Measurements from ENCODE around the gene MSMP. TPM values are rescaled to one million over a fixed set of nuclear protein-coding genes. Genes with fewer than 3 reads are reported as not detected.
A peak's percentile ranks its signal among the peaks of the same experiment; 100 is the strongest.

MSMP gene, protein sequence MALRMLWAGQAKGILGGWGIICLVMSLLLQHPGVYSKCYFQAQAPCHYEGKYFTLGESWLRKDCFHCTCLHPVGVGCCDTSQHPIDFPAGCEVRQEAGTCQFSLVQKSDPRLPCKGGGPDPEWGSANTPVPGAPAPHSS
- 1 to 10 TPM; 2.0 TPM for total RNA-seq
- polyA plus RNA-seq = not detected
- long read RNA-seq, donor 1, partial matches to known transcripts = 0 of 1 reads
- long read RNA-seq, donor 1, other reads (novel, unspliced or antisense) = 0 of 1 reads
- long read RNA-seq, donor 2 = 0 reads

DNA sequence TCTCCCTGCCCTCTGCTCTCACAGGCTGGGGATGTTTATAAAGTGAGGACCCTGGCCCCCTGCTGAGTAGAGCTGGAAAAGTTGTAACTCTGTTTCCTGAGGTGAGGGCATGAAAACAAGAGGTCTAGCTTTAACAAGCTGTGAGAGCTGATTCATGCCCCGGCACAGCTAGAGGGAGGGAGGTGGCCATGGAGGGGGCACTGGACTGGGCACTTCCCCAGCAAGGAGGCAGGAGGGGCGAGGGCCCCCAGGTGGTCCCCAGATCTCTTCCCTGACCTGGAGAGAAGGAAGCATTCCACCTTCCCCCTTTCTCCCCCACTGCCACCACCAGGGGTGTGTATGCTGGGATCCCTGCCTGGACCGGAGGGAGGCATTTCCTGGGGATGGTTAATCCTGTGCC, at the start of gene MSMP:
TSS of gene MSMP (minus strand) at position 13 of the 400 bp plus-strand sequence. CDS start 147 bp downstream, outside the sequence.
- no peaks in the 10 kb centered on the region for H3K27me3 ChIP-seq (ENCODE audit: control insufficient read depth in 1 of 2, insufficient read depth in 2 of 2, low read length in 1 of 2)
- DNase-seq (no peak), ATAC-seq (ENCODE audit: low FRiP score) (no peak)
- intact Hi-C loops (cut with DNase I) = no loop called here
- no peaks in the 10 kb centered on the region for H3K9me3 ChIP-seq (ENCODE audit: control insufficient read depth, low read length)
- WGBS, 2 donors = 15 to 29% methylated on average over 3 of the region's 3 CpGs
- H3K4me3 ChIP-seq (ENCODE audit: low read length in 2 of 2) = no peak within 1 kb of the TSS
- H3K4me1 ChIP-seq (ENCODE audit: control insufficient read depth in 1 of 2, insufficient read depth in 2 of 2, low read length in 2 of 2) = no peaks in the 10 kb centered on the region
- H3K36me3 ChIP-seq (ENCODE audit: control insufficient read depth in 1 of 2, insufficient read depth in 2 of 2, low read length in 1 of 2) = peaks cover 0 to 8% of the 10 kb centered on the region in 2 donors
- H3K27ac ChIP-seq (ENCODE audit: low read depth in 1 of 2, low read length in 2 of 2) = no peak within 1 kb of the TSS

DNA sequence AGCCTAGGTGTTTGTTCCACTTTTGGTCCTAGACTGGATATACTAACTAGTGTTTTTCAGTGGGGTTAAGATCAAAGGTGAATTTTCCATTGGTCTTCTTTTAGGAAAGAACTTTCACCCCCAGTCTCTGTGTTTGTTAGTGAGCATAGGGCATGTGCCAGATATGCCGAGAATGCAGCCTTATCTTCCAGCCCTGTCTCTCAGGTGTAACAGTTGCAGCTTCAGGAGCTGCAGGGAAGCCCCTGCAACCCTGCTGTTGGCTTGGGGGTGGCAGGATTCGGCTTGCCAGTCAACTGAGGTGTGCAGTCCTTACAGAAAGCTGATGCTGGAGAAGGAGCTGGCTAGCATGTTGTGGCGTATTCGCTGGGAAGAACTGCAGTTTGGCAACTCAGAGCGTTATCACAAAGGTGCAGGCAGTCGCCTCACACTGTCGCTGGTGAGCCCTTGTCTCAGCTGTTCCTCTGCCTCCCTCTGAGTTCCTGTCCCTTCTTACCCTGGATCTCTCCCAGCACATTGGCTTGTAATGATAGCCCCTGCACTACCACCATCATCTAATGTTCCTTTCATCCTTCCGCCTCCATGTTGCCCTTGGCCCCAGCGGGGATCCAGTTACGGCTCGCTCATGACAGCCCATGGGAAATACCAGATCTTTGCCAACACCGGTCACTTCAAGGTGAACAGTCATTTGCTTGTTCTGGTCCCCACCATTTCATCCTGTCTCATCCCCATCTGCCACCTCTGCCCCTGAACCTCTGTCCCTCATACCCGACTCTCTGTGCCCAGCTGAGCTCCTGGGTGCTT, 47.5 kb upstream of the MSMP start:
- H3K27ac ChIP-seq (ENCODE audit: low read depth in 1 of 2, low read length in 2 of 2) = no peak overlapping the region
- H3K36me3 ChIP-seq (ENCODE audit: control insufficient read depth in 1 of 2, insufficient read depth in 2 of 2, low read length in 1 of 2) = peaks cover 2 to 10% of the 10 kb centered on the region in 2 donors
- H3K9me3 ChIP-seq (ENCODE audit: control insufficient read depth, low read length) = no peaks in the 10 kb centered on the region
- ATAC-seq (ENCODE audit: low FRiP score) = no peak
- DNase-seq = no peak
- intact Hi-C loops (cut with DNase I) = no loop called here
- no peaks in the 10 kb centered on the region for H3K4me1 ChIP-seq (ENCODE audit: control insufficient read depth in 1 of 2, insufficient read depth in 2 of 2, low read length in 2 of 2)
- 90 to 92% methylated on average over 13 of the region's 13 CpGs for WGBS, 2 donors
- no peak overlapping the region for H3K4me3 ChIP-seq (ENCODE audit: low read length in 2 of 2)
- no peaks in the 10 kb centered on the region for H3K27me3 ChIP-seq (ENCODE audit: control insufficient read depth in 1 of 2, insufficient read depth in 2 of 2, low read length in 1 of 2)

DNA sequence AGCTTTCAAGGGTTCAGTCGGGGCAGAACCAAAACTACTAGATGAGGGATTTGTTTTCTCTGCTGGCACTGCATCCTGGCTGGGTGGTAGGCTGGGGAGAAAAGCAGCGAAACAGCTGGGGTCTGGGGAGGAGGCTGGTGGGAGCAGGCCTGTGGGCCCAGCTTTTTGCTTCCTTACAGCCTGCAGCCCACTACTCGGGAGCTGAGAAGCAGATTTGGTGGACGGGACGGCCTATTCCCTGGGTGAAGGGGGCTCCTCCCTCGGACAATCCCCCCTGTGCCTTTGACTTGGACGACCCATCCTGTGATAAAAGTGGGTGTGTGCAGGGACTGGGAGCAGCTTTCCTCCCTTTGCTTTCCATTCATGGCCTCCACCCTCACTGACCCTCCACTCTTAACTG, 46.5 kb upstream of the MSMP start:
- no peaks in the 10 kb centered on the region for H3K4me1 ChIP-seq (ENCODE audit: control insufficient read depth in 1 of 2, insufficient read depth in 2 of 2, low read length in 2 of 2)
- peaks cover 2 to 7% of the 10 kb centered on the region in 2 donors for H3K36me3 ChIP-seq (ENCODE audit: control insufficient read depth in 1 of 2, insufficient read depth in 2 of 2, low read length in 1 of 2)
- no peak for ATAC-seq (ENCODE audit: low FRiP score)
- 85 to 88% methylated on average over 7 of the region's 7 CpGs for WGBS, 2 donors
- H3K27me3 ChIP-seq (ENCODE audit: control insufficient read depth in 1 of 2, insufficient read depth in 2 of 2, low read length in 1 of 2) = no peaks in the 10 kb centered on the region
- no peak overlapping the region for H3K4me3 ChIP-seq (ENCODE audit: low read length in 2 of 2)
- H3K27ac ChIP-seq (ENCODE audit: low read depth in 1 of 2, low read length in 2 of 2) = no peak overlapping the region
- DNase-seq = no peak
- intact Hi-C loops (cut with DNase I) = no loop called here
- no peaks in the 10 kb centered on the region for H3K9me3 ChIP-seq (ENCODE audit: control insufficient read depth, low read length)

DNA sequence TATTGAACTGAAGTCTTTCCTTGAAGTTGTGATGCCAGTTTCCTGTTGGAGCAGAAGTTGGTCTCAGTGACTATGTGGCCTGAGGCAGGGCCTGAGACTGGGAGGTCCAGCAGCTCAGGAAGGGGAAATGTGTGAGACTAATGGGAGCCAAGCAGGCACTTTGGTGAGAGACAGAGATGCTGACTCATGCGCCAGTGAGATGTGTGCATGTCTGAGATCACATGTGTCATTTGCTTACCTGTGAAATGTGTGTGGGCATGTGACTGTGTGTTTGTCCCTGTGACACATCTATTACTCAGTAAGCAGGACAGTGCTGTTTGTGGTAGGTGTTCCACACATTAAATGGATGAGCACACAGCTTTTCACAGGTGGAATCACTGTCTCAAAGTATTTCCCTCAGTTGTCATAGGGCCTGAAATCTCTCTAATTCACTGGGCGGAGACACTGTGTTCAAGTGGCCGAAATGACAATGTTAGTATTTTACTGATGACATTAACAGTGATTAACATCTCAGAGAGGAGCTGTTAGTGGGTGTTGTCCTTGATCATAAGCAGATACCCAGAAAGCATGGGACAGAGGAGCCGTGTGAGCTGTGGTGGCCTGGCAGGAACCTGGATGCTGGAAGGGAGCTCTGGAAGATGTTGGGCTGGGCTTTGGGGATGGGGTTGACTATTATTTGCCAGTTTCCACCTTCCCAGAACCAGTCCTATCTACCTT, 44.7 kb upstream of the MSMP start:
- Histone ChIP-seq H3K27me3 (ENCODE audit: control insufficient read depth in 1 of 2, insufficient read depth in 2 of 2, low read length in 1 of 2) (no peaks in the 10 kb centered on the region), H3K27ac (ENCODE audit: low read depth in 1 of 2, low read length in 2 of 2) (peak overlapping the region in 1 of 2 donors; percentile 30), H3K36me3 (ENCODE audit: control insufficient read depth in 1 of 2, insufficient read depth in 2 of 2, low read length in 1 of 2) (peaks cover 2 to 7% of the 10 kb centered on the region in 2 donors), H3K4me1 (ENCODE audit: control insufficient read depth in 1 of 2, insufficient read depth in 2 of 2, low read length in 2 of 2) (no peaks in the 10 kb centered on the region), H3K9me3 (ENCODE audit: control insufficient read depth, low read length) (no peaks in the 10 kb centered on the region), H3K4me3 (ENCODE audit: low read length in 2 of 2) (no peak overlapping the region)
- no peak for ATAC-seq (ENCODE audit: low FRiP score)
- DNase-seq = no peak
- 86 to 90% methylated on average over 4 of the region's 4 CpGs for WGBS, 2 donors
- intact Hi-C loops (cut with DNase I) = loop anchor here in 1 of 2 donors (10.0 kb wide), 1 partner anchor 226 kb away; no protein-coding TSS in a partner anchor

- H3K4me1 ChIP-seq (ENCODE audit: control insufficient read depth in 1 of 2, insufficient read depth in 2 of 2, low read length in 2 of 2) = no peaks in the 10 kb centered on the region
- H3K36me3 ChIP-seq (ENCODE audit: control insufficient read depth in 1 of 2, insufficient read depth in 2 of 2, low read length in 1 of 2) = peaks cover 1 to 7% of the 10 kb centered on the region in 2 donors
- ATAC-seq (ENCODE audit: low FRiP score) (no peak), DNase-seq (no peak)
- intact Hi-C loops (cut with DNase I) = loop anchor here in 1 of 2 donors (10.0 kb wide), 1 partner anchor 227 kb away; no protein-coding TSS in a partner anchor
- WGBS, 2 donors = 64 to 68% methylated on average over 6 of the region's 6 CpGs
- no peak overlapping the region for H3K4me3 ChIP-seq (ENCODE audit: low read length in 2 of 2)
- no peaks in the 10 kb centered on the region for H3K9me3 ChIP-seq (ENCODE audit: control insufficient read depth, low read length)
- no peak overlapping the region for H3K27ac ChIP-seq (ENCODE audit: low read depth in 1 of 2, low read length in 2 of 2)
- H3K27me3 ChIP-seq (ENCODE audit: control insufficient read depth in 1 of 2, insufficient read depth in 2 of 2, low read length in 1 of 2) = no peaks in the 10 kb centered on the region
Observed at GRCh38 chr9:35797311-35798109, 43.4 kb upstream of the MSMP start.

DNA sequence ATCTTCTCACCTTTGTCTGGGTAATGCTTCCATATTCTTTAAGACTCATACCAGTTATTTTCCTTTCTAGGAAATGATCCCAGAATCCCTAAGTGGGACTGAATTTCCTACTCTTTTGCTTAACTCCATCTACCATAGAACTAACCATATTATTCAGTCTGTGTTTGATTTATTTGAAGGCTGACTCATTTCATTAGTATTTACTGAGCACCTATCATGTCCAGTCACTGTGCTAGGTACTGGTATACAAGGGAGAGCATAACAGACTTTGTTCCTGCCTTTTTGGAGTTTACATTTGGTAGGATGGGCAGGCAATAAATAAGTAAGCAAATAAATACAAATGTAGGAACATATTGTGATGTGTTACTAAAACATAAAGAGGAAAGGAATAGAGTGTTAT, 41.6 kb upstream of the MSMP start:
- H3K36me3 ChIP-seq (ENCODE audit: control insufficient read depth in 1 of 2, insufficient read depth in 2 of 2, low read length in 1 of 2) = peaks cover 0 to 6% of the 10 kb centered on the region in 2 donors
- no peak overlapping the region for H3K4me3 ChIP-seq (ENCODE audit: low read length in 2 of 2)
- ATAC-seq (ENCODE audit: low FRiP score) (no peak), DNase-seq (no peak)
- H3K4me1 ChIP-seq (ENCODE audit: control insufficient read depth in 1 of 2, insufficient read depth in 2 of 2, low read length in 2 of 2) = no peaks in the 10 kb centered on the region
- intact Hi-C loops (cut with DNase I) = loop anchor here in 1 of 2 donors (10.0 kb wide), 1 partner anchor 229 kb away; no protein-coding TSS in a partner anchor
- no peaks in the 10 kb centered on the region for H3K9me3 ChIP-seq (ENCODE audit: control insufficient read depth, low read length)
- H3K27me3 ChIP-seq (ENCODE audit: control insufficient read depth in 1 of 2, insufficient read depth in 2 of 2, low read length in 1 of 2) = no peaks in the 10 kb centered on the region
- H3K27ac ChIP-seq (ENCODE audit: low read depth in 1 of 2, low read length in 2 of 2) = no peak overlapping the region

- H3K9me3 ChIP-seq (ENCODE audit: control insufficient read depth, low read length) = no peaks in the 10 kb centered on the region
- no peak overlapping the region for H3K27ac ChIP-seq (ENCODE audit: low read depth in 1 of 2, low read length in 2 of 2)
- 14 to 29% methylated on average over 2 of the region's 2 CpGs for WGBS, 2 donors
- H3K36me3 ChIP-seq (ENCODE audit: control insufficient read depth in 1 of 2, insufficient read depth in 2 of 2, low read length in 1 of 2) = no peaks in the 10 kb centered on the region
- H3K4me3 ChIP-seq (ENCODE audit: low read length in 2 of 2) = no peak overlapping the region
- no peak for ATAC-seq (ENCODE audit: low FRiP score)
- no peaks in the 10 kb centered on the region for H3K27me3 ChIP-seq (ENCODE audit: control insufficient read depth in 1 of 2, insufficient read depth in 2 of 2, low read length in 1 of 2)
- H3K4me1 ChIP-seq (ENCODE audit: control insufficient read depth in 1 of 2, insufficient read depth in 2 of 2, low read length in 2 of 2) = no peaks in the 10 kb centered on the region
- intact Hi-C loops (cut with DNase I) = loop anchor here (5.0 to 10.0 kb wide), 3 partner anchors 34 to 231 kb away; partner anchors contain the start of genes FAM221B (in 1 of the 2) and TMEM8B (in 1 of the 2)
- no peak for DNase-seq
Observed at GRCh38 chr9:35793461-35793860, 39.4 kb upstream of the MSMP start.

GRCh38 chr9:35792826-35793225, 38.8 kb upstream of the MSMP start:
- ATAC-seq (ENCODE audit: low FRiP score) = no peak
- Histone ChIP-seq H3K9me3 (ENCODE audit: control insufficient read depth, low read length) (no peaks in the 10 kb centered on the region), H3K36me3 (ENCODE audit: control insufficient read depth in 1 of 2, insufficient read depth in 2 of 2, low read length in 1 of 2) (no peaks in the 10 kb centered on the region), H3K27me3 (ENCODE audit: control insufficient read depth in 1 of 2, insufficient read depth in 2 of 2, low read length in 1 of 2) (no peaks in the 10 kb centered on the region), H3K4me1 (ENCODE audit: control insufficient read depth in 1 of 2, insufficient read depth in 2 of 2, low read length in 2 of 2) (no peaks in the 10 kb centered on the region), H3K4me3 (ENCODE audit: low read length in 2 of 2) (no peak overlapping the region), H3K27ac (ENCODE audit: low read depth in 1 of 2, low read length in 2 of 2) (no peak overlapping the region)
- WGBS, 2 donors = 77 to 79% methylated on average over 14 of the region's 14 CpGs
- DNase-seq = no peak
- intact Hi-C loops (cut with DNase I) = loop anchor here (5.0 to 10.0 kb wide), 3 partner anchors 34 to 232 kb away; partner anchors contain the start of genes FAM221B (in 1 of the 2) and TMEM8B (in 1 of the 2)

Measured in aorta (tissue), 5 donors.